GM19239 (cell line): ENCODE data around the gene CRISPLD2.

Experiments
- DNase-seq: peaks from one replicate; pipeline ENCODE4 v3.0.0; 2011; ENCODE audit warnings: low spot score; ENCODE audit not compliant: insufficient read length
- FAIRE-seq: peaks from 2 replicates; lab custom pipeline; 2011; peaks lifted over from hg19 to GRCh38; lab: Jason Lieb, UNC

Gene CRISPLD2

DNA sequence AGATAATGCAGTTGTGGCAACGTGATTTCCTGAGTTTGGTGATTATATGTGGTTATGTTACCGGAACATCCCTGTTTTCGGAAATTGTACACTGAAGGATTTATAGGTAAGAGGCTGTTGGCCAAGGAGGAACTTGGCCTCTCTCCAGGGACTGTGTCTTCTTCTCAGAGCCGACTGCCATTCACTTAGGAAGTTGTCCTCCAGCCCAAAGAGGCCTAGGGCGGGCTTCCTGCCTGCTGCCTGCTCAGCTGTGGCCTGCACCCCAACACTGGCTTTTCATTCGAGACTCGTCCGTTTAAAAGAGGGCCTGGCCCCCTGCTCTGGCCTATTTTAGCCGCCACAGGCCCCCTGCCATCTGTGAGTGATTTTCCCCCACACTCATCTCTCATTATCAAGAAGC, 127.2 kb downstream of the CRISPLD2 start:
- DNase-seq (no peak), FAIRE-seq (no peak)

DNA sequence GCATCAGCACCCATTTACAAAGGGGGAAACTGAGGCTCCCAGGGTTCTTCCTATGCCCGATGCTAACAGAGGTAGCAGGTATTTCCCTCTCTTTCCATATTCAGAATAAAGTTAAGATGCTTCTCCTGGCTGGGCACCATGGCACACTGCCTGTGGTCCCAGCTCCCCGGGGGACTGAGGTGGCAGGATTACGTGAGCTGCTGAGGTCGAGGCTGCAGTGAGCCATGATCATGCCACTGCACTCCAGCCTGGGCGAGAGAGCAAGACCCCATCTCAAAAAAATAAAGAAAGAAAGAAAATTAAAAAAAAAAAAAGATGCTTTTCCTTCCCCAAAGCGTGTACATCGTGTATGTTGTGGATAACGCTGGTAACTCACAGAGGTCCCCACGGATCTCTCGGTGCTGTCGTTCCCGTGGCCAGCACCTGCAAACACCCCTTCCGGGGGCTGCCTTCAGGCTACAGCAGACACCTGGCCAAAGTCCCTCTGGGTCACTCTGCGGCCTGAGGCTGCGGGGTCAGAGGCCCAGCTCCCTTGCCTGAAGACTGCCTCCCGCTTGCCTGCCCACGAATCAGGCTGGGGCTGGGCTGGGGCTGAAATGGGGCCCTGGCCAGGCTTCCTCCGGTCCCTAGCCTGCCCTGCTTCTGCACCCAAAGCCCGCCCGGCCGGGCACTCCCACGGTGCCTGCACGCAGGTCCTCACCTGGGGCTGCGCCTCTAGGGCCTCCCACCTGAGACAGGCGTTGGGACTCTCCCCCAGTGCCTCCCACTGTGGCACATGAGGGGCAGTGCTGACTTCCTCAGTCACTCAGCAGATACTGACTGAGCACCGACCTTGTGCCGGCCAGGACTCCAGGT, 128.4 kb downstream of the CRISPLD2 start:
- FAIRE-seq, result no peak
- DNase-seq, result no peak

DNA sequence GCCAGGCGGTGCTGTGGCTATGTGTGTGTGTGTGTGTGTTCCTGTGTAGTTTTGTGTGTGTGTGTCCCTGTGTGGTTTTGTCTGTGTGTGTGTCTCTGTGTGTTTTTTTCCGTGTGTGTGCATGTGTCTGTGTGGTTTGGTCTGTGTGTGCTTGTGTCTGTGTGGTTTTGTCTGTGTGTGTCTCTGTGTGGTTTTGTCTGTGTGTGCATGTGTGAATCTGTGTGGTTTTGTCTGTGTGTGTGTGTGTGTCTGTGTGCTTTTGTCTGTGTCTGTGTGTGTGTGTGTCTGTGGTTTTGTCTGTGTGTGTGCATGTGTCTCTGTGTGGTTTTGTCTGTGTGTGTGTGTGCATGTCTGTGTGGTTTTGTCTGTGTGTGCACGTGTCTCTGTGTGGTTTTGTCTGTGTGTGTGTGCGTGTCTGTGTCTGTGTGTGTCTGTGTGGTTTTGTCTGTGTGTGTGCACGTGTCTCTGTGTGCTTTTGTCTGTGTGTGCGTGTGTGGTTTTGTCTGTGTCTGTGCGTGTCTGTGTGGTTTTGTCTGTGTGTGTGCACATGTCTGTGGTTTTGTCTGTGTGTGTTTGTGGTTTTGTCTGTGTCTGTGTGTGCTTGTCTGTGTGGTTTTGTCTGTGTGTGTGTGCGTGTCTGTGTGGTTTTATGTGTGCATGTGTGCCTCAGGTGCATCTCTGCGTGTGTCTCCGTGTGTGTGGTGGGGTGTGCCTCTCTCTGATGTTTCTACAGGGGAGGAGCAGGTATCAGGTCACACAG, 129.2 kb downstream of the CRISPLD2 start:
- FAIRE-seq (no peak), DNase-seq (no peak)

DNA sequence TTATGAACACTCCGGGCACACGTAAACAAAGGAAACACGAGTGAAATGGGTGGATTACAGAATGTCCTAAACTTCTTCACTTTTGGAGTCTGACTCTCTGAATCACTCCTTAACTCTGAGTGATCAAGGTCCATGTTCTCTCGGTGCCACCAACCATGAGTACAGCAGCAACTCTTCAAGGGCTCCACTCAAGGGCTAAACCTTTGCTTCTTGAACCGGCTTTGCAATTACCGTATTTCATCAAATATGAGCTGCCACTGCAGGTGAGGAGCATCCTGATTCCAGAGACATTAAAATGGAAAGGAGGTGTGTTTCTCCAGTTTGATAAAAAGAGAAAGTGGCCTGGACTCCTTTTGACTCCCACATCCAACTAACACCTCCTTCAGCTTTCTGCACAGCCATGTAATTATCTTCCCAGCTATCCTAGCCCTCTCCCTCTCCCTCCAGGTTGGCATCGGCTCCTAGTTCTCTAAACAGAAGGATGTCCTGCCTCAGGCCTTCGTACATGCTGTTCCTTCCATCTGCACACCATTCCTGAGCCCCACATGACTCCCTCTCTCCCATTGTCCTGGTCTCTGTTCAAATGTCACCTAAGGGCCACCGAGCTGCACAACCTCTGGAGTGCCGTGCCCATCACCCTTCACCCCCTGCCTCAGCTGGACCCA, 130.1 kb downstream of the CRISPLD2 start:
- FAIRE-seq (no peak), DNase-seq (no peak)

DNA sequence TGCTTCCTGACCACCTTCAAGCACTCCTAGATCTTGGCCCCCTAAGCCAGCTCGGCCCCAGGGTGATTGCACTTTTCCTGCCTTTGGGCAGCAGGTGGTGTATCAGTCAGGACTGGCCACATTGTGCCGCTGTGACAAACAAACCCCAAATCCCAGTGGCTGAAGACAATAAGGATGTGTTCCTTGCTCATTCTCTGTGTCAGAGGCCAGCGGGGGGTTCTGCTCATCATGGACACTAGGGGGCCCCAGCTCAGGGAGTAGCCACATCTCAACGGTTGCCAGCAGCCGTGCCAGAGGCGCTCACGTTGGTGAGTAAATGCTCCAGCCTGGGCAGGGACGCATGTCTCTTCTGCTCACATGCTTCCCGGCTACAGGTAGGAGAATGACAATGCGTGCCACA, 131.1 kb downstream of the CRISPLD2 start:
- FAIRE-seq, result no peak
- no peak for DNase-seq

DNA sequence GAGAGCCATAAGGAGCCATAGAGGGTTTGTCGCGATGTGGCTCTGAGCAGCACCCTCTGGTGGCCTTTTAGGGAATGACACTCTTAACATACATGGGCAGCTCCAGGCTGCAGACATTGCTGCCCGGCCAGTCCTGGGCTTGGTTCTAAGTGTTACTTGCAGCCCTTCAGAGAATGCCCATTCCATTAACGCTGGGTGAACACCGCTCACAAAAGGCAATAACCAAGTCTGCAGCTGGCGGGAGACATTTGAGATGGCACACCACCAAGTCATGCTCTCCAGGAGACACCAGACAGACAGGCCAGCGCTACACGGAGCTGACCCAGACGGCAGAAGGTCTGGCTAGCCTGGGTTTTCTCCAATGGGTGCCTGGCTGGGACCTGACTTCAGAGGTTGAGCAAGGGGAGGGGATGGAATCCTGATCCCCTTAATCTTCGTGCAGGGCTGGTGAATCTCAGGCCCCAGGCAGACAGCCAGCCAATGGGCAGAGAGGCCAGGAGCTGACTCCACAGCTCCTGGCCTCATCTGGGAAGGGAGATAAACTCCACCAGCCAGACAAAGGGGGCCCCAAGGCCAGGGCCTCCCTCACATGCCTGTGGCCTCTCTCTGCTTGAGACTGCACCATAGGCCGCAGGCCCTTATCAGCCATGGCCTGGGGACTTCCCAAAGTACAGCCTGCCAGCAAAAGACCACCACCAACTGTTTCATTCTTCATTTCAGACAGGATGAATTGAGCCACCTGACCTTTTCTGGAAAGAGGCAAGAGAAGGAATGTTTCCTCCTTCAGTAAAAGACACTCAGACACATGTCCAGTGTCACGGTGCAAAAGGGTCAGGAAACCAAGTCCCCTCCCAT, 132.8 kb downstream of the CRISPLD2 start:
- DNase-seq, result peak; percentile 74
- FAIRE-seq, result peak; percentile 84

DNA sequence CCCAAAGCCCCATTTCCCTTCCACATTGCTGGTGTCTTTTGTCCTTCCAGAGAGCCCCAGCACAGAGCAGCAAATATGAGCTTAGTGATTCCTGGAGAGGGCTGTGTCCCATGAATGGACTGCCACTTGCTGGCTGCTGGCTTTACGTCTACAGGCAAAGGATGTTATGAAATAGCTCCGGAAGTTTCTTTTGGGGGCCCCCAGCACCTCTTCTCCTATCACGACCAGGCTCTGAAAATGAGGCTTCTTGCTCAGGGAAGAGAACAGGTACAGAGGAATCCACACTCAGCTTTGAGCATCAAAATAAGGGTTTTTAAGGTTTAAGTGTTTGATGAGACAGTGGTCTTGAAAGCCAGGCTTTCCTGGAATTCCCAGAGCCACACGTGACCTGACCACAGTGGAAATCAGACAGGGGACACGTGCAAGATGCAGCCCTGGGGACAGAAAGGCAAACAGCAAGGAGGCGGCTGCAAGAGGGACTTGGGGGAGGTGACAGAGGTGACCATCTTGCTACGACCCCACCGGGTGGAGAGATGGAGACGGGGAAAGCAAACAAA, 133.5 kb downstream of the CRISPLD2 start:
- FAIRE-seq (no peak), DNase-seq (no peak)

DNA sequence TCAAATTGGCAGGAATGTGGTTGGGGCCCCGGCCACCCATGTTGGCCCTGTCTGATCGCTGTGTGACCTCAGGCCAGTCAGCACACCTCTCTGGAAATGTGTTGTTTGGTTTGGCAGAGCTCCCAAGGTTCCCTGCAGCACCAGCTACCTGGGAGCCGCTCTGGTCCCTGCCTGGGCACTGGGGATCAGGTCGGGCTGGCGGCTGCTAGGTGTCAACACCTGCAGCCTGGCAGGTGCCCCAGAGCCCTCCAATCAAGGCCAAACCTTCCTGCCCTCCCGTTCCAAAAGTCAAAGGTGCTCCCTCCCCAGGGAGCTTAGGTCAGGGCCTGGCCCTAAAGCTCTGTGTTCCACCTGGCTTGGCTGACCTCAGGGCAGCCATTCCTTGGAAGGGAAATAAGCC, 135.6 kb downstream of the CRISPLD2 start:
- FAIRE-seq, result no peak
- DNase-seq, result no peak

DNA sequence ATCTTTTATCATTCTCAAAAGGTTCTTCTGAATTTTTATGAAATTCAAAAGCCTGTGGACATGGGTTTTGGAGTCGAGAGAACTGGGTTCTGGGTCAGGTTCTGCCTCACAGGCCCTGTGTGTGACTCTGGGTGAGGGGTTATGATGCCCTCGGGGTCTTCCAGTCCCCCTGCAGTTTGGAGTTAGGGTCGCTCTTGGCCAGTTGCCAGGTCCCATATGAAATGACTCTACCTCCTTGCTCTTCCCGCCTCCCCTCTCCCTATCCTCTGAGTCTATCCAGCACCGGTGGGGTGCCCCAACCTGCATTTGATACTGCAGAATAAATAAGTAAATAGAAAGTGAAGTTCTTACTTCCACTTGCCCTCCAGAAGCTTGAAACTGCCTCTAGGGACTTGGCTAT, 137.4 kb downstream of the CRISPLD2 start:
- no peak for DNase-seq
- no peak for FAIRE-seq

DNA sequence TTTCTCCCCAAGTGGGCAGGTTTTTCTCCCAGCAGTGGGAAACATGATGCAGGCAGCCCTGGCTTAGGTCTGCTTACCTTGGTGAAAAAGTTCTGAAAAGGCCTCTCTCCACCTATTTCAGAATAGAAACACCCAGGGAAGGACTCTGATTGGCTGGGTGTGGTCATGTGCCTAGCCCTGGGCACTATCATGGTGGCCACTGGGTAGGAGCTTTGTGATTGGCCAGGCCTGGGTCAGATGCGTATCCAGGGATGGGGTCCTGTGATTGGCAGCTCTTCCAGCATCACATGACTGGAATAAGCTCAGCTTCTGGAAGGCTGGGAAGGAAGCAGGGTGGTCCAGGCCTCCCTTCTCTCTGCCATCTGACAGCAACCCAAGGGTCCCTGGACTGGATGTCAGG, 138.0 kb downstream of the CRISPLD2 start:
- no peak for DNase-seq
- no peak for FAIRE-seq
